ENCODE results near the gene BAIAP2L1.

The BAIAP2L1 gene

DNA sequence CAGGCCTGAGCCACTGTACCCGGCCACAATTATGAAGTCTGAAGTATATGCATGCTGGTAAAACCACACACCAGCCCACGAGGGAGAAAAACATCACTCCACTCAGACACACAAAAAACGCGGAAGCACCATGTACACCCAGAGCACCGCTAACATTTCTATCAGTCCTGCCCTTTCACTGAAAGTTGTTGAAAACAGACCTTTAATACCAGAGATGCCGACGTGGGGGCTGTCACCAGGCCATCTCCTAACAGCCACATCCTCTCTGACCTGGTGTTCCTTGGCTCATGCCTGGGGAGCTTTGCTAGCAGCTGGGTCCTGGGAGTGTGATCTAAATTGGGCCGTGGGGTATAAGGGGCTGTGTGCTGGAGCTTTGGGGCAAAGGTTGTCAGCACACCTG lies 49.8 kb downstream of the BAIAP2L1 start:
- H3K27me3 ChIP-seq (ENCODE audit: control insufficient read depth in 3 of 3, insufficient read depth in 3 of 3, low read depth in 1 of 3, low read length in 3 of 3) = no peaks in the 10 kb centered on the region
- H3K4ac ChIP-seq (ENCODE audit: low read length) = no peak overlapping the region

DNA sequence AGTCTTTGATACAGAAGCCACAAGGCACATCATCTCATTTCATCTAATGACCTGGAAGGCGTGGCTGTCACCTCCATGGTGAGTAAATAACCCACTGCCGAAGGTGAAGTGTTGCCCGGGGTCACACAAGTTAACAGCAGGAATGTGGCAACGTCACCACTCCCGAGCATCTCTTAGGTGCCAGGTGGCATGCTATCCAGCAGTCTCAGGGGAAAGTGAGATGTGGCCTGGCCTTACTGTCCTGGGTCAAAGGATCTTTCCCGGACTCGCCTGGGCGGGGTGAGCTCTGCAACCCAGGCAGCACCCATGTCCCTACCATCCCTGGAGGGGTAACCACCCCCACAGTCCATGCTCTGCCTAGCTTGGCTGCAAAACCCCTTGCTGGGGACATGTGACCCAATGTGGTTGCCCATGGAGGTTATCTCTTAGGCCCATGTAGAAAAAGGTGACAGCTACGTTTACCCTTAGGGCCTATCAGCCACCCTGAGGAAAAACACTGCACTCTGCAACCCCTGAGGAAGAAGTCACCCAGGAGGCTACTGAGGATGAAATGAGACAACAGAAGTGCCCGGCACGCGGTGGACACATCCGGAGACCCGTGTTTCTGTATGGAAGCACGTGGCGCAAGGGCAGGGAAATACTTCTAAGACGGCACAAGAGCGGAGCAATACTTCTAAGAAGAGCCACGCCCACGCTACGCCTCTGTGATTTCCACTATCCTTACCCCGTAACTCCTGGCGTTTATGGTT lies 52.0 kb downstream of the BAIAP2L1 start:
- DNase-seq (ENCODE audit: low spot score) = no peak
- no peak overlapping the region for H2BK15ac ChIP-seq (ENCODE audit: low read length)
- no peak overlapping the region for H2BK5ac ChIP-seq (ENCODE audit: low read length)
- H3K14ac ChIP-seq (ENCODE audit: low read length) = peak overlapping the region; percentile 57
- WGBS, 2 donors (ENCODE audit: extremely low coverage in 2 of 2, insufficient read length in 2 of 2, insufficient replicate concordance in 1 of 2) = no CpG with 5 or more reads among the region's 23 CpGs
- H3K79me1 ChIP-seq (ENCODE audit: low read depth, low read length) = no peaks in the 10 kb centered on the region
- no peak overlapping the region for H4K91ac ChIP-seq (ENCODE audit: low read depth, low read length, poor library complexity)
- H3K9ac ChIP-seq (ENCODE audit: low read depth, low read length, poor library complexity) = peak overlapping the region; percentile 47
- H3K23ac ChIP-seq (ENCODE audit: low read depth, low read length, poor library complexity) = no peak overlapping the region
- no peak overlapping the region for H3K4ac ChIP-seq (ENCODE audit: low read length)
- no peak overlapping the region for H2AK5ac ChIP-seq (ENCODE audit: low read depth, low read length)
- no peak overlapping the region for H2BK120ac ChIP-seq (ENCODE audit: low read depth, low read length)
- no peak overlapping the region for H3K27ac ChIP-seq (replicated peaks; ENCODE audit: low read length)
- H2BK12ac ChIP-seq (ENCODE audit: low read length) = no peak overlapping the region
- H3K18ac ChIP-seq (ENCODE audit: low read length) = peak overlapping the region; percentile 20
- no peak overlapping the region for H2AFZ ChIP-seq (ENCODE audit: low read length)
- H3K36me3 ChIP-seq (replicated peaks in 1 of 2; ENCODE audit: control insufficient read depth in 2 of 2, insufficient read depth in 2 of 2, low read length in 2 of 2) = no peaks in the 10 kb centered on the region
- no peak overlapping the region for H3K4me3 ChIP-seq (ENCODE audit: low read length in 2 of 2)
- no peak overlapping the region for H3K4me2 ChIP-seq (ENCODE audit: insufficient read depth, low read length, poor library complexity, severe bottlenecking)
- H4K8ac ChIP-seq (ENCODE audit: low read depth, low read length) = no peak overlapping the region
- H3K9me3 ChIP-seq (replicated peaks in 1 of 2; ENCODE audit: control insufficient read depth in 2 of 2, insufficient read depth in 1 of 2, low read depth in 1 of 2, low read length in 2 of 2) = no peaks in the 10 kb centered on the region
- H3K27me3 ChIP-seq (ENCODE audit: control insufficient read depth in 3 of 3, insufficient read depth in 3 of 3, low read depth in 1 of 3, low read length in 3 of 3) = no peaks in the 10 kb centered on the region
- H3K4me1 ChIP-seq (ENCODE audit: control insufficient read depth in 2 of 2, insufficient read depth in 1 of 2, low read depth in 1 of 2, low read length in 2 of 2) = no peaks in the 10 kb centered on the region

More for the DNA sequence above, 49.8 kb downstream of the BAIAP2L1 start:
- Histone ChIP-seq H4K8ac (ENCODE audit: low read depth, low read length) (no peak overlapping the region), H3K79me1 (ENCODE audit: low read depth, low read length) (peaks cover 3% of the 10 kb centered on the region), H2BK12ac (ENCODE audit: low read length) (no peak overlapping the region), H2BK5ac (ENCODE audit: low read length) (no peak overlapping the region), H3K23ac (ENCODE audit: low read depth, low read length, poor library complexity) (no peak overlapping the region), H4K91ac (ENCODE audit: low read depth, low read length, poor library complexity) (no peak overlapping the region), H3K4me2 (ENCODE audit: insufficient read depth, low read length, poor library complexity, severe bottlenecking) (no peak overlapping the region), H2BK120ac (ENCODE audit: low read depth, low read length) (no peak overlapping the region), H2AFZ (ENCODE audit: low read length) (no peak overlapping the region), H3K14ac (ENCODE audit: low read length) (no peak overlapping the region), H3K18ac (ENCODE audit: low read length) (no peak overlapping the region), H2AK5ac (ENCODE audit: low read depth, low read length) (no peak overlapping the region), H3K36me3 (replicated peaks in 1 of 2; ENCODE audit: control insufficient read depth in 2 of 2, insufficient read depth in 2 of 2, low read length in 2 of 2) (peaks cover 0 to 2% of the 10 kb centered on the region in 2 donors), H3K4me1 (ENCODE audit: control insufficient read depth in 2 of 2, insufficient read depth in 1 of 2, low read depth in 1 of 2, low read length in 2 of 2) (no peaks in the 10 kb centered on the region), H3K27ac (replicated peaks; ENCODE audit: low read length) (no peak overlapping the region), H3K4me3 (ENCODE audit: low read length in 2 of 2) (peak overlapping the region in 1 of 2 donors; percentile 39), H3K9ac (ENCODE audit: low read depth, low read length, poor library complexity) (no peak overlapping the region), H3K9me3 (replicated peaks in 1 of 2; ENCODE audit: control insufficient read depth in 2 of 2, insufficient read depth in 1 of 2, low read depth in 1 of 2, low read length in 2 of 2) (no peaks in the 10 kb centered on the region), H2BK15ac (ENCODE audit: low read length) (no peak overlapping the region)
- no CpG with 5 or more reads among the region's 8 CpGs for WGBS, 2 donors (ENCODE audit: extremely low coverage in 2 of 2, insufficient read length in 2 of 2, insufficient replicate concordance in 1 of 2)
- no peak for DNase-seq (ENCODE audit: low spot score)

DNA sequence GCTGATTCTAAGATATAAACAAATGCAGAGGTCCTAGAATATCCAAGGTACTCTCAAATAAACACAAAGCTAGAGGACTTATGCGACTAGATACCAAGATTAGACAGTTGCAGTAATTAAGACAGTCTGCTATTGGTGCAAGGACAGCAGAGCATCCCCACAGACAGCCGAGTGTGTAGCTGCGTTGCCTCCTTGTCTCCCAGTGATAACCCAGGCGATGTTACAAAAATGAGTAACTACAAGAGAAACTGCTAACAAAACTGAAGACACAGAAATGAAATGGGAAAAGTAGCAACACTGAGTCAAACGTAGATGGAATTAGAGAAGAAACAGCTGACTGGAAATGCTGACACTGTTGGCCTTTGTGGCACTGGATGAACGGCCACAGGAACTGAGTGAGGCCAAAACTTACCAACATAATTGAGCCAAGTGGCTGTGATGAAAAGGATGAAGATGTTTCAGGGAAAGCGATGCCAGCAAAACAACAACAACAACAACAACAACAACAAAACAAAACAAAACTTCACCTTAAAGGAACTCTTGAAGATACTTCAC lies 54.3 kb downstream of the BAIAP2L1 start:
- Histone ChIP-seq H3K4me1 (ENCODE audit: control insufficient read depth in 2 of 2, insufficient read depth in 1 of 2, low read depth in 1 of 2, low read length in 2 of 2) (no peaks in the 10 kb centered on the region), H3K9me3 (replicated peaks in 1 of 2; ENCODE audit: control insufficient read depth in 2 of 2, insufficient read depth in 1 of 2, low read depth in 1 of 2, low read length in 2 of 2) (no peaks in the 10 kb centered on the region), H2BK12ac (ENCODE audit: low read length) (no peak overlapping the region), H2BK15ac (ENCODE audit: low read length) (no peak overlapping the region), H3K9ac (ENCODE audit: low read depth, low read length, poor library complexity) (no peak overlapping the region), H3K36me3 (replicated peaks in 1 of 2; ENCODE audit: control insufficient read depth in 2 of 2, insufficient read depth in 2 of 2, low read length in 2 of 2) (no peaks in the 10 kb centered on the region), H3K4me3 (ENCODE audit: low read length in 2 of 2) (no peak overlapping the region), H3K79me1 (ENCODE audit: low read depth, low read length) (no peaks in the 10 kb centered on the region), H3K27ac (replicated peaks; ENCODE audit: low read length) (no peak overlapping the region), H2BK5ac (ENCODE audit: low read length) (no peak overlapping the region), H3K14ac (ENCODE audit: low read length) (no peak overlapping the region), H3K27me3 (ENCODE audit: control insufficient read depth in 3 of 3, insufficient read depth in 3 of 3, low read depth in 1 of 3, low read length in 3 of 3) (no peaks in the 10 kb centered on the region), H2BK120ac (ENCODE audit: low read depth, low read length) (no peak overlapping the region), H2AK5ac (ENCODE audit: low read depth, low read length) (no peak overlapping the region), H2AFZ (ENCODE audit: low read length) (no peak overlapping the region), H3K4ac (ENCODE audit: low read length) (no peak overlapping the region), H3K18ac (ENCODE audit: low read length) (no peak overlapping the region), H4K8ac (ENCODE audit: low read depth, low read length) (no peak overlapping the region), H3K23ac (ENCODE audit: low read depth, low read length, poor library complexity) (no peak overlapping the region), H3K4me2 (ENCODE audit: insufficient read depth, low read length, poor library complexity, severe bottlenecking) (no peak overlapping the region), H4K91ac (ENCODE audit: low read depth, low read length, poor library complexity) (no peak overlapping the region)
- no CpG with 5 or more reads among the region's 7 CpGs for WGBS, 2 donors (ENCODE audit: extremely low coverage in 2 of 2, insufficient read length in 2 of 2, insufficient replicate concordance in 1 of 2)
- DNase-seq (ENCODE audit: low spot score) = no peak

DNA sequence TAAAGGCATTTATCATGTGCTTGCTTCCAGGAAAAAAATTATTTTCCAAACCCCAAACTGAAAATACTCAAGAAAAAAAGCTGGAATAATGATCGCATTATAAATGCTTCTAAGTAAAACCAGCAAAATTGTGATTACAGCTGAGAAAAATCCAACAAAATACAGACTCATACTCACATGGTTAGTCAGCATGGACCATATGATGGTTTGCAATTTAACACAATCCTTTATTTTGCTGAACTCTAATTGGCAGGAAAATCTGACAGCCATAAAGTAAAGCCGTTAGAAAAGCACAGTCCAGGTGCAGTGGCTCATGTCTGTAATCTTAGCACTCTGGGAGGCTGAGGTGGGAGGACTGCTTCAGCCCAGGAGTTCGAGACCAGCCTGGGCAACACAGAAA lies 59.8 kb downstream of the BAIAP2L1 start:
- Histone ChIP-seq H3K4me3 (ENCODE audit: low read length in 2 of 2) (no peak overlapping the region), H3K14ac (ENCODE audit: low read length) (no peak overlapping the region), H2BK15ac (ENCODE audit: low read length) (no peak overlapping the region), H3K23ac (ENCODE audit: low read depth, low read length, poor library complexity) (no peak overlapping the region), H3K79me1 (ENCODE audit: low read depth, low read length) (no peaks in the 10 kb centered on the region), H2AFZ (ENCODE audit: low read length) (no peak overlapping the region), H3K4ac (ENCODE audit: low read length) (no peak overlapping the region), H3K9me3 (replicated peaks in 1 of 2; ENCODE audit: control insufficient read depth in 2 of 2, insufficient read depth in 1 of 2, low read depth in 1 of 2, low read length in 2 of 2) (no peaks in the 10 kb centered on the region), H2BK5ac (ENCODE audit: low read length) (no peak overlapping the region), H3K27me3 (ENCODE audit: control insufficient read depth in 3 of 3, insufficient read depth in 3 of 3, low read depth in 1 of 3, low read length in 3 of 3) (no peaks in the 10 kb centered on the region), H2BK12ac (ENCODE audit: low read length) (no peak overlapping the region), H3K4me1 (ENCODE audit: control insufficient read depth in 2 of 2, insufficient read depth in 1 of 2, low read depth in 1 of 2, low read length in 2 of 2) (no peaks in the 10 kb centered on the region), H4K8ac (ENCODE audit: low read depth, low read length) (no peak overlapping the region), H2AK5ac (ENCODE audit: low read depth, low read length) (no peak overlapping the region), H3K27ac (replicated peaks; ENCODE audit: low read length) (no peak overlapping the region), H3K4me2 (ENCODE audit: insufficient read depth, low read length, poor library complexity, severe bottlenecking) (no peak overlapping the region), H3K36me3 (replicated peaks in 1 of 2; ENCODE audit: control insufficient read depth in 2 of 2, insufficient read depth in 2 of 2, low read length in 2 of 2) (peaks cover 0 to 2% of the 10 kb centered on the region in 2 donors), H4K91ac (ENCODE audit: low read depth, low read length, poor library complexity) (no peak overlapping the region), H3K18ac (ENCODE audit: low read length) (no peak overlapping the region), H3K9ac (ENCODE audit: low read depth, low read length, poor library complexity) (no peak overlapping the region), H2BK120ac (ENCODE audit: low read depth, low read length) (no peak overlapping the region)
- DNase-seq (ENCODE audit: low spot score) = no peak
- WGBS, 2 donors (ENCODE audit: extremely low coverage in 2 of 2, insufficient read length in 2 of 2, insufficient replicate concordance in 1 of 2) = no CpG with 5 or more reads among the region's 3 CpGs
